ENCODE data around the gene ACE.

DNA sequence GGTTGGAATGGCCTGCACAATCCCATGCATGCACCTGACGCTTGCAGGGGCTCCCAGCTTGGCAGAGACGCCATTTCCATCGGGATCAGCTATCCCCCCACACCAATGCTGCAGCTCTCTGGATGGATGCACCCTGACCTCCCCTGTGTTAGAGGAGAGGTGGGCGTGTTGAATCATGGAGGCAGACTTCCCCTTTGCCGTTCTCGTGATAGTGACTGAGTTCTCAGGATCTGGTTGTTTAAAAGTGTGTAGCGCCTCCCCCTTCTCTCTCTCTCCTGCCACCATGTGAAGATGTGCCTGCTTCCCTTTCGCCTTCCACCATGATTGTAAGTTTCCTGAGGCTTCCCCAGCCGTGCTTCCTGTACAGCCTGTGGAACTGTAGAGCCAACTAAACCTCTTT, 28.5 kb downstream of the ACE start:
- TF ChIP-seq, protein P1, sequence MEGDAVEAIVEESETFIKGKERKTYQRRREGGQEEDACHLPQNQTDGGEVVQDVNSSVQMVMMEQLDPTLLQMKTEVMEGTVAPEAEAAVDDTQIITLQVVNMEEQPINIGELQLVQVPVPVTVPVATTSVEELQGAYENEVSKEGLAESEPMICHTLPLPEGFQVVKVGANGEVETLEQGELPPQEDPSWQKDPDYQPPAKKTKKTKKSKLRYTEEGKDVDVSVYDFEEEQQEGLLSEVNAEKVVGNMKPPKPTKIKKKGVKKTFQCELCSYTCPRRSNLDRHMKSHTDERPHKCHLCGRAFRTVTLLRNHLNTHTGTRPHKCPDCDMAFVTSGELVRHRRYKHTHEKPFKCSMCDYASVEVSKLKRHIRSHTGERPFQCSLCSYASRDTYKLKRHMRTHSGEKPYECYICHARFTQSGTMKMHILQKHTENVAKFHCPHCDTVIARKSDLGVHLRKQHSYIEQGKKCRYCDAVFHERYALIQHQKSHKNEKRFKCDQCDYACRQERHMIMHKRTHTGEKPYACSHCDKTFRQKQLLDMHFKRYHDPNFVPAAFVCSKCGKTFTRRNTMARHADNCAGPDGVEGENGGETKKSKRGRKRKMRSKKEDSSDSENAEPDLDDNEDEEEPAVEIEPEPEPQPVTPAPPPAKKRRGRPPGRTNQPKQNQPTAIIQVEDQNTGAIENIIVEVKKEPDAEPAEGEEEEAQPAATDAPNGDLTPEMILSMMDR (IDR thresholded peaks at IDR 0.05 in 8 of 11, conservative IDR thresholded peaks at IDR 0.05 in 3 of 11): no peak
- no peak for TF ChIP-seq POLR2A (IDR thresholded peaks at IDR 0.05)

Data from spleen (tissue), 7 donors.